Mesendoderm (in vitro differentiated cells): Measurements from ENCODE around the gene CACNA1C.
A peak's percentile ranks its signal among the peaks of the same experiment; 100 is the strongest.

Experiments used
- DNase-seq: peaks from one replicate; pipeline ENCODE4 v3.0.0; 2013
- H2AK5ac ChIP-seq: 2 replicates; pipeline ENCODE4 v1.6.1; 2013; ENCODE audit warnings: low read length, inconsistent platforms
- H2BK120ac ChIP-seq: 2 replicates; pipeline ENCODE4 v1.6.1; 2013; ENCODE audit warnings: low read depth, mild to moderate bottlenecking, low read length, moderate library complexity, mixed read lengths
- H2BK15ac ChIP-seq: replicated peaks from 2 replicates; pipeline ENCODE4 v1.6.1; 2013; ENCODE audit warnings: low read depth, mild to moderate bottlenecking, moderate library complexity
- H2BK5ac ChIP-seq: 2 replicates; pipeline ENCODE4 v1.6.1; 2013; ENCODE audit warnings: low read length, inconsistent platforms
- H3K18ac ChIP-seq: 2 replicates; pipeline ENCODE4 v1.6.1; 2013; ENCODE audit warnings: mild to moderate bottlenecking, low read length, mixed read lengths
- H3K23ac ChIP-seq: one replicate; pipeline ENCODE4 v1.6.1; 2013; ENCODE audit warnings: low read length
- H3K27ac ChIP-seq: 2 replicates; pipeline ENCODE4 v1.5.1; 2013; ENCODE audit warnings: low read depth, mild to moderate bottlenecking, inconsistent platforms, low read length, moderate library complexity
- H3K27me3 ChIP-seq: 2 replicates; pipeline ENCODE4 v1.6.1; 2013; ENCODE audit warnings: low read length, control low read depth, mild to moderate bottlenecking, inconsistent platforms; ENCODE audit not compliant: insufficient read depth, poor library complexity
- H3K36me3 ChIP-seq: 2 replicates; pipeline ENCODE4 v1.6.1; 2013; ENCODE audit warnings: low read length, inconsistent platforms; ENCODE audit not compliant: control insufficient read depth, insufficient read depth
- H3K4ac ChIP-seq: one replicate; pipeline ENCODE4 v1.6.1; 2013; ENCODE audit warnings: low read depth, mild to moderate bottlenecking, low read length, moderate library complexity
- H3K4me1 ChIP-seq: 2 replicates; pipeline ENCODE4 v1.6.1; 2013; ENCODE audit warnings: low read depth, low read length, inconsistent platforms; ENCODE audit not compliant: control insufficient read depth
- H3K4me2 ChIP-seq: 2 replicates; pipeline ENCODE4 v1.6.1; 2013; ENCODE audit warnings: low read length
- H3K4me3 ChIP-seq: 2 replicates; pipeline ENCODE4 v1.5.1; 2013; ENCODE audit warnings: mild to moderate bottlenecking, low read length
- H3K56ac ChIP-seq: one replicate; pipeline ENCODE4 v1.6.1; 2013; ENCODE audit warnings: low read length
- H3K79me1 ChIP-seq: 2 replicates; pipeline ENCODE4 v1.6.1; 2013; ENCODE audit warnings: low read length, inconsistent platforms
- H3K79me2 ChIP-seq: 2 replicates; pipeline ENCODE4 v1.6.1; 2013; ENCODE audit warnings: mild to moderate bottlenecking, low read length; ENCODE audit not compliant: control insufficient read depth, insufficient read depth
- H3K9ac ChIP-seq: 2 replicates; pipeline ENCODE4 v1.6.1; 2013; ENCODE audit warnings: low read length, inconsistent platforms
- H4K5ac ChIP-seq: one replicate; pipeline ENCODE4 v1.6.1; 2013; ENCODE audit warnings: low read length
- H4K8ac ChIP-seq: one replicate; pipeline ENCODE4 v1.6.1; 2013; ENCODE audit warnings: low read depth, mild to moderate bottlenecking, control low read depth, low read length, moderate library complexity
- WGBS: extraction: QIAGEN DNeasy Blood & Tissue Kit; methylation state at CpG from one replicate; pipeline ENCODE4 v1.1.7; 2013; ENCODE audit warnings: low lambda C conversion rate, missing lambda C conversion rate; ENCODE audit not compliant: insufficient coverage; ENCODE audit errors: extremely low coverage; 5-methylcytosine and 5-hydroxymethylcytosine counted together

Gene CACNA1C

GRCh38 chr12:2581293-2582045, 528.7 kb downstream of the CACNA1C start:
- H3K9ac ChIP-seq, result no peak overlapping the region
- H2BK5ac ChIP-seq, result no peak overlapping the region
- H3K79me1 ChIP-seq, result no peaks in the 10 kb centered on the region
- H2BK15ac ChIP-seq, result no peak overlapping the region
- no peak overlapping the region for H3K4ac ChIP-seq
- H4K5ac ChIP-seq, result no peak overlapping the region
- H3K23ac ChIP-seq, result no peak overlapping the region
- H3K27ac ChIP-seq, result no peak overlapping the region
- H3K56ac ChIP-seq, result no peak overlapping the region
- no peak overlapping the region for H4K8ac ChIP-seq
- no CpG with 5 or more reads among the region's 15 CpGs for WGBS
- no peak overlapping the region for H3K4me2 ChIP-seq
- no peak overlapping the region for H3K18ac ChIP-seq
- H2AK5ac ChIP-seq, result no peak overlapping the region
- peaks cover under 1% of the 10 kb centered on the region for H3K4me1 ChIP-seq
- peaks cover 4% of the 10 kb centered on the region for H3K27me3 ChIP-seq
- DNase-seq, result no peak
- no peaks in the 10 kb centered on the region for H3K79me2 ChIP-seq
- no peak overlapping the region for H2BK120ac ChIP-seq
- no peaks in the 10 kb centered on the region for H3K36me3 ChIP-seq
- no peak overlapping the region for H3K4me3 ChIP-seq

DNA sequence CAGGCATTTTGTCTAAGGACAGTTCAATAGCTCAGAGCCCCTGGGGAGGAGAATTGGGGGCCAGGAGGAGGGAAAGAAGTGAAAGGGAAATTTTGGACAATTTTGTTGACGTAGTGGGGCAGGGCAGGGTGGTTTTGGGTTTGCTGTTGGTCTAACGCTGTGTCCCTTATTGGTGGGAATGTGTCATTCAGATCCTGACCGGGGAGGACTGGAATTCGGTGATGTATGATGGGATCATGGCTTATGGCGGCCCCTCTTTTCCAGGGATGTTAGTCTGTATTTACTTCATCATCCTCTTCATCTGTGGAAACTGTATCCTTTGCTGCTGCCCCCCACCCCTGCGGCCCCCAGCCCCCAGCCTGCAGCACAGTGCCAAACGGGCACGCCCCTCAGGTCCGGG, 529.8 kb downstream of the CACNA1C start:
- H3K79me2 ChIP-seq, result no peaks in the 10 kb centered on the region
- no peak overlapping the region for H2BK15ac ChIP-seq
- no peak overlapping the region for H3K18ac ChIP-seq
- H2AK5ac ChIP-seq, result no peak overlapping the region
- H2BK5ac ChIP-seq, result no peak overlapping the region
- no peak overlapping the region for H4K5ac ChIP-seq
- peaks cover 1% of the 10 kb centered on the region for H3K4me1 ChIP-seq
- H3K27ac ChIP-seq, result no peak overlapping the region
- H3K4me2 ChIP-seq, result no peak overlapping the region
- H3K4me3 ChIP-seq, result no peak overlapping the region
- H3K4ac ChIP-seq, result no peak overlapping the region
- no CpG with 5 or more reads among the region's 9 CpGs for WGBS
- H3K79me1 ChIP-seq, result no peaks in the 10 kb centered on the region
- no peak for DNase-seq
- no peak overlapping the region for H2BK120ac ChIP-seq
- no peak overlapping the region for H3K56ac ChIP-seq
- no peaks in the 10 kb centered on the region for H3K36me3 ChIP-seq
- H3K9ac ChIP-seq, result no peak overlapping the region
- H3K23ac ChIP-seq, result no peak overlapping the region
- H3K27me3 ChIP-seq, result peaks cover 4% of the 10 kb centered on the region
- no peak overlapping the region for H4K8ac ChIP-seq

- Histone ChIP-seq H3K23ac (no peak overlapping the region), H3K79me2 (no peaks in the 10 kb centered on the region), H4K8ac (no peak overlapping the region), H3K9ac (no peak overlapping the region), H2BK120ac (no peak overlapping the region), H3K4me3 (no peak overlapping the region), H2AK5ac (no peak overlapping the region), H3K18ac (no peak overlapping the region), H3K79me1 (no peaks in the 10 kb centered on the region), H2BK15ac (no peak overlapping the region), H3K27me3 (peaks cover 4% of the 10 kb centered on the region), H2BK5ac (no peak overlapping the region), H3K36me3 (no peaks in the 10 kb centered on the region), H3K4me2 (no peak overlapping the region), H3K56ac (no peak overlapping the region), H3K27ac (no peak overlapping the region), H3K4ac (no peak overlapping the region), H3K4me1 (peaks cover 1% of the 10 kb centered on the region), H4K5ac (no peak overlapping the region)
- DNase-seq, result peak; percentile 52
- WGBS, result no CpG with 5 or more reads among the region's 33 CpGs
These were observed 530.3 kb downstream of the CACNA1C start for GRCh38 chr12:2583091-2583497.

DNA sequence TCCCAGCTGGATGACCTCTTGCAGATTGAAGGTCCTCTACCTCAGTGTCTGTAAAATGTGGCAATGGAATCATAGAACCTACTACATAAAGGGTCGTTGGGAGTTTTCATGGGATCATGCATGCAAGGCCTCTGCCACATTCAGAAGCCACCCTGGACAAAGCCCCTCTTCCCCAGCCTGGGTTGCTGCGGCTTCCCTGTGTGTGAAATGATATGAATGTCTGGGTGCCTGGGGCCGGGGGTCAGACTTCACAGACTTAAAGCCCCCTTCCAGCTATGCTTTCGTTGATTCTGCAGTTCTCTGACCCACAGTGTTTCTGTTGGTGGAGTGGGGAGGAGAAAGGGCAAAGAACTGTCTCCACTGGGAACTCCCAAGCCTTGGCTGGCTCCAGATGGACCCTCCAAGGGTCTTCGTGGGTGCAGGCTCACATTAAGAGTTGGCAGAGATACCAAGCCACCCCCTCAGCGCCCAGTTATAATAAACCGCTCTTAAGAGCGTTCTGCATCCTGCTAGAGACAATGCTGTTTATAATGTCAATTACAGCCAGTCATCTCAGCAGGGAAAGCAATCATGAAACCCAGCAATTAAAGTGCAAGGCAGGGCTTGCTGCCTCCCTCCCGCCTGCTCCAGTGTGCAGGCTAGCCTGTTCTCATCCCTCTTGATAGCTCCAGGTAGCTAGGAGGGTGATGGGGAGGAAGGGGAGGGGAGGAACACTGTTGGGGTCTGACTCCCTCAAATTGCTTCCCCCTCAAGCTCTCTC, 531.0 kb downstream of the CACNA1C start:
- Histone ChIP-seq H3K56ac (no peak overlapping the region), H3K27me3 (peaks cover 4% of the 10 kb centered on the region), H3K4me3 (no peak overlapping the region), H2BK120ac (no peak overlapping the region), H3K4ac (no peak overlapping the region), H3K23ac (no peak overlapping the region), H2AK5ac (no peak overlapping the region), H4K5ac (no peak overlapping the region), H3K36me3 (no peaks in the 10 kb centered on the region), H3K18ac (no peak overlapping the region), H2BK5ac (no peak overlapping the region), H3K79me2 (no peaks in the 10 kb centered on the region), H3K4me2 (no peak overlapping the region), H3K9ac (no peak overlapping the region), H3K79me1 (no peaks in the 10 kb centered on the region), H3K27ac (no peak overlapping the region), H4K8ac (no peak overlapping the region), H3K4me1 (peaks cover 1% of the 10 kb centered on the region), H2BK15ac (no peak overlapping the region)
- no CpG with 5 or more reads among the region's 9 CpGs for WGBS
- no peak for DNase-seq

DNA sequence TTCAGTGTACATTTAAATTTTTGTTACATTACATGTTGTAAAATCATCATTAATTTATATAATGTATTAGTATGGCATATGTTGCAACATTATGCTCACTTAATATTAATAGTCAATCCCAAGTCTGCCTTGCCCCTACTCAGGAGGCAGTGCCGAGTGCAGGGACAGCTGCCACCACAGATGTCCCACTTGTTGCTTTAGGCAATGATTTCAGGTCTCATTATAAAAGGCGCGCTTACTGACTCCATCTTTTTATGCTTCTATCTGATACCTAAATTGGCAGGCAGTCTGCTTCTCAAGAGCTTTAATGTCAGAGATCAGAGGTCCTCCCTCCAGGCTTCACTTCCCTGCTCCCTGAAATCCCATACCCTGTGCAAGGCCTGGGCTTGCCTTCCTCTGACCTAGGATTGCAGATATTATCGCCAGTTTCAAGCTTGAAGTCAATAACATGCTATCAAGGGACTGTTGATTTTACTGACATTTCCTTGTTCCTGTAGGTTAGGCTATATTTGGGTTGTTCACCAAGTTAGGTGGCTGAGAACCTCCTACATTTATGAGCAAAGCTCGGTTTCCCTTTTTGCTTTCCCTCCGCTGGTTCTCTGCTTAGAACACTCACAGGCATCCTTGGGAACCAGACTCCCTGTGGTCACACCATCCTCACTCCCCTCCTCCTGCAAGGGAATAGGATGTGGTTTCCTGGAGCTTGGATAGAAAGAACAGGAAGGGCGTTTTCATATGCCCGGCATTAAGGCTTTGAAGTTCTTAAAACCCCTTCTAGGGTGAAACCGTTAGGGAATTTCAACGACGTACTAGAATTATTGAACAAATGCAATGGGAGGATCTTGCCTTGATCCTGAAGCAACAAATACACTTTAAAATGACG, 533.6 kb downstream of the CACNA1C start:
- Histone ChIP-seq H2BK15ac (no peak overlapping the region), H3K9ac (no peak overlapping the region), H3K79me1 (no peaks in the 10 kb centered on the region), H3K4me1 (peaks cover 1% of the 10 kb centered on the region), H3K36me3 (no peaks in the 10 kb centered on the region), H3K27ac (no peak overlapping the region), H2AK5ac (no peak overlapping the region), H3K18ac (no peak overlapping the region), H3K4me2 (no peak overlapping the region), H4K8ac (no peak overlapping the region), H3K4ac (no peak overlapping the region), H2BK120ac (no peak overlapping the region), H3K27me3 (peaks cover 4% of the 10 kb centered on the region), H2BK5ac (no peak overlapping the region), H3K4me3 (no peak overlapping the region), H4K5ac (no peak overlapping the region), H3K56ac (no peak overlapping the region), H3K23ac (no peak overlapping the region), H3K79me2 (no peaks in the 10 kb centered on the region)
- WGBS, result no CpG with 5 or more reads among the region's 12 CpGs
- DNase-seq, result peak; percentile 45
